Glomerular endothelial cell (primary cell): ENCODE measurements around the gene LPIN1. TPM values are rescaled to one million over a fixed set of nuclear protein-coding genes. Genes with fewer than 3 reads are reported as not detected.

Experiments
- DNase-seq: peaks from one replicate; pipeline ENCODE4 v3.0.0-alpha.2; 2011; ENCODE audit warnings: low read depth, low spot score; ENCODE audit errors: extremely low read depth
- total RNA-seq: library from RNA; depleted of rRNA; stranded (reverse); fragments of >200 nt; gene quantifications from 2 replicates; pipeline ENCODE4 v1.2.3, GENCODE V29; 2015

The LPIN1 gene
- total RNA-seq, 1 donor from 2014 or later, result 207 TPM

DNA sequence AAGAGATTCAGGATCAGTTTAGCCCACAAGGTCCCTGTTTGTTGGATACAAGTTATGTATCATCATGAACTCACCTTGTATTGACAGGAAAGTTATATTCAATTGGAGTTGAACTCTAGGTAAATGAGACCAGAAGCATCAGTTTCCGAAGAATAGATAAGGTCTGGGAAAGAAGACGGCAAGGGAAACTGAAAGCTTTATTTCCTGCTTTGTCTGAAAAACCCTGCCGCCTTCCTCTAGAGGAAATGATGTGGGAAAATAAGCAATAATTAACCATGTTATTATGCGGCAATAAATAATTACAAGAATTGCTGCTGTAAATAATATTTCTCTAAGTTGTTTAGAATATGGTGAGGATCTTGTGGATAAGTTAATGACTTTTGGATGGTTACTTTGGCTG is 32.0 kb downstream of the LPIN1 start:
- DNase-seq, result no peak

- no peak for DNase-seq
These were observed 32.7 kb downstream of the LPIN1 start for GRCh38 chr2:11778923-11779757.

DNA sequence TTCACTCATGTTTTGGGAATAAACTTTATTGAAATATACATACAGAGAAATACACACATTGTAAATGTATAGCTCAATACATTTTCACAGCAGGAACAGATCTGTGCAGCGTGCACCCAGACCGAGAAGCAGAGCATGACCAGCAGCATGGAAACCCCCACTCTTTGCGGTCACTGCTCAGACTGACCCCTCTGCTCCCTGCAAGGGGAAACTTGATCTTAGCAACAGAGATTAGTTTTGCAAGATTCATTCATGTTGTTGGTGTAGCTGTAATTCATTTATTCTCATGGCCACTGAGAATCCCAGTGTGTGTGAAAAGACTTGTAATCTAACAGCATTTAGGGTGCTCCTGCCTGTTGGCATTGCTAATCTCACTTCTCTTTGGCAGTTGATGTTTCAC is 35.2 kb downstream of the LPIN1 start:
- DNase-seq, result no peak

- no peak for DNase-seq
These were observed 37.8 kb downstream of the LPIN1 start for GRCh38 chr2:11784280-11784679.

GRCh38 chr2:11784747-11785610 is 38.5 kb downstream of the LPIN1 start:
- DNase-seq, result no peak

DNA sequence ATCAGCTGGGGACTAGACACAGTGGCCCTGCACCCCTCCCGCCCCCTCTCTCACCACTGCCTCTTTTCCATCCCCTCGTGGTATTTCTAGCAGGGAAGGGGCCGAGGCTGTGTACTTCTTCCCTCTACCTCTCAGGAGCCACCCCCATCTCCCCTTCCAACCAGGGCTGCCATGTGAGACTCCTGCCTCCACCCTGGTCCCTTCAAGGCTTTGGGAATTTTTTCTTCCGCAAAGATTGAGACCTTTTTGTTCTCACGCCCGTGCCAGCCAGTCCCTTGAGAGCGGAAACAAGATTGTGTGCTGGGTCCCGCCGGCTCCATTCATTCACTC is 39.1 kb downstream of the LPIN1 start:
- DNase-seq, result no peak

DNA sequence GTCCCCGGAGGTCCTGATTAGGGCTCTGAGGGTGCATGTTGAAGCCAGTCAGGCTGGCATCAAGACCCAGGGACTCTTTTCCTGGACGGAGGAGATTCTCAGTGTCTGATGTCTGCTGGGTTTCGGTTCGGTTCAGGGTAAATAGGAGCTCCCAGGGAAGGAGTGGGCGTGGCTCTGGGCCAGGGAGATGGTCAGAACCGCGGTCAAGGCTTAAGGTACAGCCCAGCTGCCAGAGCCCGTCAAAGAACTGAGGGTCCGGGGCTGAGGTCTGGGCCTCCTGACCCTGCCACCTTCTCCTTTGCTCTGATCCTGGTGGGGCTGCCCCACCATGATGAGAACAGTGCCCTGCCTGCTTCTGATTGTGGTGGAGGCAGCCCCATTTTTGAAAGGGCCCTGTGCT is 39.8 kb downstream of the LPIN1 start:
- DNase-seq, result no peak

- no peak for DNase-seq
These were observed 40.2 kb downstream of the LPIN1 start for GRCh38 chr2:11786592-11786991.

GRCh38 chr2:11787991-11788390 is 41.6 kb downstream of the LPIN1 start:
- DNase-seq, result no peak

DNA sequence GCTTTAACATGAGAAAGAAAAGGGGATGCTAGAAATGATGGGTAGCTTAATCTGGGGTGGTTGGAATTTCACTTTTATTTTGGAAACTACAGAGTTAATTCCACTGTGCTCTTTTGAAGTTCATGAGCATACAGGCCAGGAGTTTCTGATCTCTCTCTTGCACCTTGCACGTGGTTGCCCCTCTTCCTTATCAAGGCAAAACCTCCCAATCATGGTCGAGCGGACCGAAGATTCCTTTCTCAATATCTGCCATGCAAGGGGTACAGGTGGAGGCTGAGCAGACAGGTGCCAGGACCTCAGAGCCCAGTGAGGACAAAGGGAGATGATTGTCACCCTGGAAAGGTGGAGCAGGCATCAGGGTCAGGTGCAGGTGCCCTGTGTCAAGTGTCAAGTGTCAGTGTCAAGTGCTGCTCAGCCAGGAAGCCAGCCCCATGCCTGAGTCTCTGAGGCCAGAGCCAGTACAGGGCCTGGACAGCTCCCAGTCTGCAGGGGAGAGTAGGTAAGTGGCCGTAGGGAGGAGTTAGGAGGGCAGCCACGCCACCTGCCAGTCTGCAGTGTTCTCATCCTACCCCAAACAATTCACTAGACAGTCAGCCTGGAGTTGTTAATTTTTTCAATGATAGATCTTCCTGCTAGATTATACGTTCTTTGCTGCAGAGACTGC is 42.2 kb downstream of the LPIN1 start:
- no peak for DNase-seq

- DNase-seq, result no peak
These were observed 42.8 kb downstream of the LPIN1 start for GRCh38 chr2:11789243-11789642.

- no peak for DNase-seq
These were observed 43.8 kb downstream of the LPIN1 start for GRCh38 chr2:11790228-11790627.

DNA sequence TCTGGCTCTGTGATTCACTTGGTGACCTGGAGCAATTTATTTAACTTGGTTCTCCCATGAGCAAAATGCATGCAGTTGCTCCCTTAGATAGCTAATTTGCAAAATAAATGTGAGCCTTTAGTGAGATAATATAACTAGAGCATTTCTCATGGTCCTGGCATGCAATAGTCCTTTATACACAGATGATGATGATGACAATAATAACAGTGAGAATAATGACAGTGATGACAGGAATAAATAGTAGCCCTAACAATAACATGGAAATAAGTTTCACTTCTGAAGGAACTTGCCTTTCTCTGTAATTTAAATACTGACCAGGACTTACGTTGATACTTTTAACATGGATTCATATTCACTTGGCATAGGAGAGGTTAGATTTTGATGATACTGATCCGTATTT is 49.2 kb downstream of the LPIN1 start:
- DNase-seq, result no peak

- DNase-seq, result no peak
These were observed 50.0 kb downstream of the LPIN1 start for GRCh38 chr2:11796190-11797171.

- no peak for DNase-seq
These were observed 51.4 kb downstream of the LPIN1 start for GRCh38 chr2:11797846-11798245.

DNA sequence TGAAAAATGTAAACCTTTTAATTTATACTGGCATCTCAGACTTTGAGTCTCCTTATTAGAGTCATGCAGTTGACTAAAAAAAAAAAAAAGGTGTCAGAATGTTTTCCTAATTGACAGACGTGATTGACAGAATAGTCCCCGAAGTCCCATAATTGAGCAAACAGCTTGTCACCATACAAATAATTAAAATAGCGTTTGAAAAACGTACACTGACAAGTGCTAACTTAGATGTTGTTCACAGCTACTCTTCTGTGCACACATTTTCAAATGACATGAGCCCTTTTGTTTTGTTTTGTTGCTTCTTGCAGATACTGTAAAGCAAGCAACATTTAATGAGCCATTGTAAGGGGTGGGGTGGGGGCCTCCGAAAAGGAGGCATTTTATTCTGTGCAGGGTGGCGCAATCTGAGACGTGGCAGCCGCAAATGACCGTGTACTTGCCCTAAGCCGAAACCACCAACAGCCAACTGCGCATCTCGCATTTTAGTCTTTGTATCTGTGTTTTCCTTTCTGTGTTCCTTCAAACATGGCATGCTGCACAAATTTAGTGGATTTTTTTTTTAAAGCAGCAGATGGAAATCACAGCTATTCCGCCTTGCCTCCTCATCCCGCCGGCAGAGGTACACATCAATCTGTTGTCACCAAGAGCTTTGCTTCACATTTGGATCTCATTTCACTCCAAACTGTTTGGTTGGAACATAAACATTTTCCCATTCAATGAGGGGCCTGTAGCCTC is 52.4 kb downstream of the LPIN1 start:
- no peak for DNase-seq

DNA sequence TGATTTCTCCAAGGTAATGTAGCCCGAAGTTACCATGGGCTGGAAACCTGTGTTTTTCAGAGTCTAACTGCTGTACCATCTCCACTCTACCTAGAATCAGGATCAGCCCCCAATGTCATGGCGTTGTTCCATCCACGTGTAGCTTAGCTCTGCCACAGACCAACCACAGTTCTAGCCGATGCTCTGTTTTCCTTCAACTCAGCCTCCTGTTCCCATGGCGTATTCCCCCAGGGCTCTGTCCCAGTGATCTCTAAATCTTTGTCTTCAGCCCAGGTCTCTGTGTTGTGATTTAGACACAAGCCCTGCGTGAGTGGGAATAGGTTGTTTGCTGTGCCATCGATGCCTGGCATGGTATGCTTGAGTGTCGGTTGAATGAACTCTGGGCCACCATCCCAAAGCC is 53.4 kb downstream of the LPIN1 start:
- no peak for DNase-seq

- DNase-seq, result no peak
These were observed 56.4 kb downstream of the LPIN1 start for GRCh38 chr2:11802782-11803191.

DNA sequence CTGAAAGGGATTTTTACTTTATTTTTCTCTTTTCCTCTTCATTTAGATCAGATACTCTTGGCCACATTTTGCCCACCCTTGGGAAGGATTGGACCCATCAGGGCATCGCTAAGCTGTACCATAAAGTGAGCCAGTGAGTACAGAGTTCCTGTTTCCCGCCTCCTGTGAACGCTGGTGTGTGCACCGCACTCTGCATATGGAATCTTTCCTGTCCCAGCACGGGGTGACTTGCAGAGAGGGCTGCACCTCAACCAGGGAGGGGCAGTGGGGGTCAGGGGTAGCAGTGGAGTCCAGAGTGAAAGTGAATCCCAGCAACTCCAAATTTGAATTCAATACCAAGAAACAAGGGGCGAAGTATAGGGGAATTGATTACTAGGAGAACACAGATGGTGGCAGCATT is 58.6 kb downstream of the LPIN1 start:
- no peak for DNase-seq

GRCh38 chr2:11805920-11806319 is 59.5 kb downstream of the LPIN1 start:
- DNase-seq, result no peak
